HepG2 (cell line): Measurements from ENCODE around the gene GRAP. TPM values are rescaled to one million over a fixed set of nuclear protein-coding genes. Genes with fewer than 3 reads are reported as not detected.

Experiments
- FOXO1 ChIP-seq: sonication (generic); formaldehyde crosslinking; IDR thresholded peaks from 2 replicates; pipeline ENCODE4 v1.4.0; 2020; ENCODE audit warnings: missing genetic modification reagents
- GABPA ChIP-seq, 2 experiments: IDR thresholded peaks; 2 replicates each; pipeline ENCODE4 v1.6.1; 2011 to 2016; ENCODE audit warnings: low read depth in 2 of 2, low read length in 1 of 2, missing biosample characterization in 1 of 2, missing genetic modification characterization in 1 of 2
- GFI1 ChIP-seq: sonication (generic); formaldehyde crosslinking; IDR thresholded peaks from 2 replicates; pipeline ENCODE4 v1.5.0; 2020; ENCODE audit warnings: missing genetic modification reagents, mild to moderate bottlenecking, borderline replicate concordance
- GLI4 ChIP-seq: sonication (generic); formaldehyde crosslinking; IDR thresholded peaks from 2 replicates; pipeline ENCODE4 v1.5.1; 2020; ENCODE audit warnings: missing genetic modification reagents, mild to moderate bottlenecking, moderate library complexity, borderline replicate concordance
- GMEB2 ChIP-seq: IDR thresholded peaks from 2 replicates; pipeline ENCODE4 v1.6.1; 2016; ENCODE audit warnings: missing biosample characterization, missing genetic modification reagents, low read depth
- HMGA1 ChIP-seq: sonication (generic); formaldehyde crosslinking; conservative IDR thresholded peaks from 2 replicates; pipeline ENCODE4 v1.4.0; 2020; ENCODE audit warnings: missing genetic modification reagents
- MTA1 ChIP-seq: sonication (generic); formaldehyde crosslinking; IDR thresholded peaks from 2 replicates; pipeline ENCODE4 v1.4.0; 2020; ENCODE audit warnings: missing genetic modification reagents, mild to moderate bottlenecking, borderline replicate concordance
- NFE2 ChIP-seq: sonication (generic); formaldehyde crosslinking; IDR thresholded peaks from 2 replicates; pipeline ENCODE4 v1.4.0; 2020; ENCODE audit warnings: missing genetic modification reagents
- NR2F6 ChIP-seq, 2 experiments: IDR thresholded peaks; 2 replicates each; pipeline ENCODE4 v1.6.1; 2016; ENCODE audit warnings: antibody characterized with exemption in 1 of 2, mild to moderate bottlenecking in 1 of 2
- RERE ChIP-seq: IDR thresholded peaks from 2 replicates; pipeline ENCODE4 v1.6.1; 2016; ENCODE audit warnings: low read depth, missing genetic modification reagents, missing compliant biosample characterization
- SMAD9 ChIP-seq: sonication (generic); formaldehyde crosslinking; IDR thresholded peaks from 2 replicates; pipeline ENCODE4 v1.5.1; 2020; ENCODE audit warnings: mild to moderate bottlenecking, missing genetic modification reagents
- SP1 ChIP-seq, 2 experiments: fragments of 450-650 bp in 1 of 2; sonication (generic) in 1 of 2; formaldehyde crosslinking in 1 of 2; IDR thresholded peaks; 2 replicates each; pipeline versions ENCODE4 v1.4.0 to v1.6.1; 2016 to 2020; ENCODE audit warnings: missing genetic modification reagents in 1 of 2
- TAF15 ChIP-seq: fragments of 200-400 bp; formaldehyde crosslinking; IDR thresholded peaks from one replicate; pipeline ENCODE4 v1.6.1; 2018; ENCODE audit warnings: mild to moderate bottlenecking, low read depth, low read length; ENCODE audit not compliant: poor library complexity, severe bottlenecking
- TGIF2 ChIP-seq: IDR thresholded peaks from 2 replicates; pipeline ENCODE4 v1.6.1; 2016; ENCODE audit warnings: control low read depth, missing compliant biosample characterization
- ZBTB46 ChIP-seq: sonication (generic); formaldehyde crosslinking; IDR thresholded peaks from 2 replicates; pipeline ENCODE4 v1.4.0; 2020; ENCODE audit warnings: mild to moderate bottlenecking, missing genetic modification reagents, borderline replicate concordance
- ZBTB49 ChIP-seq: sonication (generic); formaldehyde crosslinking; IDR thresholded peaks from 2 replicates; pipeline ENCODE4 v1.4.0; 2020; ENCODE audit warnings: missing genetic modification reagents, borderline replicate concordance
- polyA plus RNA-seq, 8 experiments: library from polyadenylated mRNA; depleted of rRNA in 3 of 8; stranded (reverse) in 7 of 8; unstranded in 1 of 8; fragments of >200 nt; fragmentation: Illumina TruSeq in 4 of 8; extraction: Trizol in 4 of 8; gene quantifications; 2 replicates each; pipeline versions ENCODE4 v1.2.1 to v1.2.3, GENCODE V29; 2011 to 2016; ENCODE audit warnings: low read depth in 4 of 8, missing spikeins in 1 of 8, mixed read lengths in 1 of 8; ENCODE audit not compliant: insufficient read depth in 1 of 8
- total RNA-seq, 5 experiments: library from RNA; depleted of rRNA; stranded (reverse); fragments of >200 nt; fragmentation: Illumina TruSeq; extraction: Trizol; gene quantifications; 2 replicates each; pipeline ENCODE4 v1.2.3, GENCODE V29; 2016; ENCODE audit warnings: low read depth in 1 of 5

GRAP gene
- total and polyA plus RNA-seq, 2 of the 13 experiments (the other 11 are each of a cell fraction or from before 2014, with no cell fraction given), result 0.77 to 1.7 TPM

GRCh38 chr17:18988546-18989173 lies 58.1 kb downstream of the GRAP start (continued):
- TF ChIP-seq MTA1 (CRISPR knock-in tag) (peak; percentile 95; the same call in 1 of the 2 replicates), GABPA (IDR thresholded peaks at IDR 0.05; ENCODE audit: low read depth, low read length) (peak; percentile 32; the same call in 1 of the 2 replicates), GABPA (CRISPR knock-in tag; IDR thresholded peaks at IDR 0.05; ENCODE audit: low read depth) (peak; percentile 89), TGIF2 (CRISPR knock-in tag) (peak; percentile 98), RERE (CRISPR knock-in tag) (peak; percentile 87), GLI4 (CRISPR knock-in tag) (peak; percentile 88; the same call in 1 of the 2 replicates), SMAD9 (CRISPR knock-in tag) (peak; percentile 39; the same call in 1 of the 2 replicates), ZBTB49 (CRISPR knock-in tag) (no peak), FOXO1 (peak; percentile 94), NFE2 (CRISPR knock-in tag) (no peak), ZBTB46 (CRISPR knock-in tag) (0 out of 2 replicates have a peak, but pooled peaks have one; percentile 76), GMEB2 (no peak), NR2F6 (IDR thresholded peaks at IDR 0.05) (peak; percentile 86), NR2F6 (CRISPR knock-in tag; IDR thresholded peaks at IDR 0.05) (peak; percentile 98), SP1 (IDR thresholded peaks at IDR 0.05) (no peak), SP1 (CRISPR knock-in tag; IDR thresholded peaks at IDR 0.05) (no peak; the same call in 1 of the 2 replicates), GFI1 (CRISPR knock-in tag) (peak; percentile 88; the same call in 1 of the 2 replicates), TAF15 (no peak), HMGA1 (CRISPR knock-in tag) (no peak)
